T1000 (cell line): ENCODE data around the gene SMC1A.
A peak's percentile ranks its signal among the peaks of the same experiment; 100 is the strongest.
"Not testable (repeated sequence)": the region's sequence is repeated elsewhere in the genome, so short reads cannot be mapped to it uniquely, and the experiment has no call there.

Experiments used
- DNase-seq: peaks from one replicate; lab custom pipeline; 2025; ENCODE audit warnings: mixed read lengths; lab: John Stamatoyannopoulos, UW

SMC1A gene

GRCh38 chrX:53422861-53423306 is 430 bp upstream of the SMC1A start, which contains the start of gene RIBC1:
Gene RIBC1 (plus strand): TSS chrX:53422873. CDS start chrX:53426277, 3,404 bp downstream.
- no peak for DNase-seq

DNA sequence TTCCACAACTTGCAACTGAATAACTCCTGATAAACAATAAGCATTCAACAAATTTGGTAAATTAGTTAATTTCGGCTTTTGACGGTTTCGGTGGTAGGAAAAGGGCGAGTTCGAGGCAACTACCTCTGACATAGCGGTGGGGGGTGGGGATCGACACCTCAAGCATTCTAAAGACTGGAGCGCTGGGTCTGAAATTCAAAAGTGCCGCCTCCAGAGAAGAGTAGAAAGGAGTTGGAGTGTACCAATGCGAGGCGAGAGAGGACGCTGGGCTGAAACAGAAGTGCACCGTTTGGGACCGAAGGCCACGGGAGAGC is 725 bp downstream of the SMC1A start:
- no peak for DNase-seq

GRCh38 chrX:53421125-53421524 is 1.3 kb downstream of the SMC1A start:
- DNase-seq, result no peak

DNA sequence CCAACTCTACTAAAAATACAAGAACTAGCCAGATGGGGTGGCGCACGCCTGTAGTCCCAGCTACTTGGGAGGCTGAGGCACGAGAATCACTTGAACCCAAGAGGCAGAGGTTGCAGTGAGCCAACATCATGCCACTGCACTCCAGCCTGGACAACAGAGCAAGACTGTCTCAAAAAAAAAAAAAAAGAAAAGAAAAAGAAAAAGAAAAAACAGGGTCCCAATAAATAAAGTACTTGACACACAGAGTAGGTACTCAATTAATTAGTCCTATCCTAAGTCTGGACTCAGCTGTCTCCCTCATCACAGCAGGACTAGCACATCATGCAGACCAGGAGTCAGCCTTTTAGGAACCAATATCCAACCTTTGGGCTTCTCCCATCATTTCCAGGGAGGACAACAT is 2.1 kb downstream of the SMC1A start:
- DNase-seq, result not testable (repeated sequence)

DNA sequence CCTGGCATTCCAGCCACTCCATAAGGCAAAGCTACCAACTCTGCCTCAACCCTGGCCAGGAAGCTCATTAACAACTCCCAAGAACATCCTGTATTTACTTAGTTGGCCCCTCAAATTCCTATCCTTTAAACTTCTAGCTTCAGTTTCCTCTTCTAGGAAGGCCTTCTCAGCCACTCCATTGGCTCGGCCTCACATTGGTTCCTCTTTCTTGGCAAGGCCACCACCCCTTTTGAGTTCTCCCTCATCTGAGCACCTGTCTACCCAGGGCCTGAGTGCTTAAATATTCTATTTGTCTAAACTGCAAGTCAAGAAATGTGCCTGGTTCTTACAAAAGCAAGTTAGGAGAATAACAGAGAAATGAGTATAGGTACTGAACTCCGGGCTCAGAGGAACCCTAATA is 10.0 kb downstream of the SMC1A start:
- no peak for DNase-seq

GRCh38 chrX:53403535-53403934 is 18.9 kb downstream of the SMC1A start:
- DNase-seq, result no peak

DNA sequence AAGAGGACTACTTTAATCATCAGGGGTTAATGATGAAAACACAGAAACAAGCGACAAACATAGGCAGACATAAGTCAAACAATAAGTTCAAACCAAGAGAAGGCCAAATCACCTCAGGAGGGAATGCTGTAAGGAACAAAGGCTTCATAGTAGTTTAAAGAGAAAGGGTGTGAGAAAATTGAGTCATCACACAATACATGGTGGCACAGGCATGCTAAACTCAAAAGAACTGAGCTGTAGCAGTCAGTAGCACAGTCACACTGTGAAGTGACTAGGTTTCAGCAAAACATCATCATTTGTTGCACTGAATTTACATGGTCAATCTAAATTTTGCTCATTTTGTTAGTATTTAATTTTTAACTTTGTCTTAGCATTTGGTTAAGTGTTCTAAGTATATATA is 24.2 kb downstream of the SMC1A start:
- no peak for DNase-seq

GRCh38 chrX:53395605-53396298 is 26.7 kb downstream of the SMC1A start:
- DNase-seq, result no peak

GRCh38 chrX:53383376-53384076 is 38.9 kb downstream of the SMC1A start:
- DNase-seq, result no peak

DNA sequence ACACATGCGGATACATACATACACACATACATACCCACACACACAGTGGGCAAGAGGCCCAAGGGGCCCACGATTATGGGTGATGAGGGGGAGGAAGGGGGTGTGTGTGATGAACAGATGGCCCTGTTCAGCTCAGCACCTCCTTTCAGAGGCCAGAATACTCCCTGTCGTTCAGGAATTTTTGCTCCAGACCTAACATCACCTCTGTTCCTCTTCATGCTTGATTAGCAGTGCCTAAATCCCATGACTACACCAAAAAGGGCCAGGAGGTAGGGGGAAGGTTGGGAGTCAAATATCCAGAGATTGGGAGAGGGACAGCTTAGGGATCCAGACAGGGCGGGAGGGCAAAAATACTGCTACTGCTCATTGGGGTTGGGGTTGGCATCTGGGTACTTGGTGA is 42.7 kb downstream of the SMC1A start:
- DNase-seq, result no peak

DNA sequence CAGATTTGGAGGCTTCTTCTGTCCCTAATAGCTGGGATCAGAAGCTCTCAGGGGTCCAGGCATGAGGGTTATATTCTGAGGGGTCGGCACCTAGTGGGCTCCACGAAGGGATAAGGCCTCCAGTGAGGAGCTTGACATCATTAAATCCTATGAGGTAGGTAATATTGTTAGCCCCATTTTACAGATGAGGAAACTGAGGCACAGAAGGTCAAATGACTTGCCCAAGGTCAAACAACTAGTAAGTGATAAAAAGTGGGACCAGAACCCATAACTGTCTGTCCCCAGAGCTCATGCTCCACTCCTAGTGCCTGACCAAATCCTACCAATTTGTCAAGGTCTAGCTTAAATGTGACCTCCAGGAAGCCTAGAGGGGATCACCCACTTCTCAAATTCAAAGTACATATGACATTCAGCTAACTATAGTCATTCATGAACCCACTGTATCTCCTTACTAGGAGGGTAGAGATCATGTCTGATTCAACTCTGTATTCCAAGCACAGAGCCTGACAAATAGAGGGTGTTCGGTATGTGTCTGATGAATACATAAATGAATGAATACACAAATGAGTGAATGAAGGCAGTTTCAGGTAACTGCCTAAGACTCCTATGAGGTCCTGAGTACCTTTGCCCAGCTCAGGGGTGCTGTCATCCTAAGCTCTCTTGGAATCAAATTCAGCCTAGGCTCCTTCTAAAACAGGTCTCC is 43.3 kb downstream of the SMC1A start:
- no peak for DNase-seq

GRCh38 chrX:53377464-53377863 is 45.0 kb downstream of the SMC1A start:
- DNase-seq, result no peak

DNA sequence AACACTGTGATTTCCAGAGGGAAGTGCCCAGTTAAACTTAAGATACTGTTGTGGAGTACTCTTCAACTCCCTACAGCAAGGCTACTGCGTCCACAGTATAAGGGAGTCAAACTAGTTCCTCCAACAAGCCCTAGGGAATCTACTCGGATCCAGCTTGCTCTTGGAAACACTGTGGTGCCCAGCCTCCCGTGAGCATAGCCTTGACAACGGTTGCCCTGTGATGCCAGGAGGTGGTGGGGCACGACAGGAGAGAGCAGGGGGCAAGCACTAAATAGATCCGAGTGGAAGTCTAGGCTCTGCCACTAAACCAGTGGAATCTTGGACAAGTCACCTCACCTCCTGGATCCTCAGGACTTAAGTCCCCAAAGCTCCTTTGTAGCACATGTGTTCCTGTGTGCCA is 45.6 kb downstream of the SMC1A start:
- no peak for DNase-seq

DNA sequence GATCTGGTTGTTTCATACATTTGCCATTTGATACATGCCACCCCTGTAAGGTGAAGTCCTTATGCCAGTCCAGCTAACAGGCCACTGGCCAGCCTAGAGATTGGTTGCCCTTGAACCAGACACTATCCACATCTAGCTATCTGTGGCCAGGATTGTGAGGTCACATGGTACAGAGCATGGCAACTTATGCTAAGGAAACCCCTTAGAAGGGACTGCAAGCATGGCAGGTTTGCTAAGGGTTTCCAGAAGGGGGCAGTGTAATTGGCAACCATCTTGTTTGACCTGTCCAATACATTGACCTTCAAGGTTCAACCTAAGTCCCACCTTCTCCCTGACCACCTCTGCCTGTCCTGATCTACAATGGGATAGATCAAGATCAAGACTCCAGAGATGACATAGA is 47.5 kb downstream of the SMC1A start:
- no peak for DNase-seq

GRCh38 chrX:53374222-53374820 is 48.1 kb downstream of the SMC1A start:
- DNase-seq, result no peak

GRCh38 chrX:53373307-53373706 is 49.1 kb downstream of the SMC1A start:
- DNase-seq, result no peak

DNA sequence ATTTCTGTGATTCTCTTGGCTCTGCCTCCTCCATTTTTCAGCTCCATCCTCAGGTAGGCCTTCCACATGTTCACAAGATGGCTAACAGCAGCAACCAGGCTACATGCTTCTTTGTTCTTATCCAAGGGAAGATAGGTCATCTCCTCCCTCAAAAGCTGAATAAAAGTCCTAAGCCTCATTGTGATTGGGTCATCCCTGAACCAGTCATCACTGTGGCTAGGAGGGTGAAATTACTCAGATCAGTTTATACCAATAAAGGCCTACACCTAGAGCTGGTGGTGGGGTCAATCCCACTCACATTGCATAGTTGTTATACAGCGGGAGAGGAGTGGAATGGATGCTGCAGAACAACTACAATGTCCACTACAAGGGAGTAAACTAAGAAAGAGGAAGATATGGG is 56.0 kb downstream of the SMC1A start:
- not testable (repeated sequence) for DNase-seq

DNA sequence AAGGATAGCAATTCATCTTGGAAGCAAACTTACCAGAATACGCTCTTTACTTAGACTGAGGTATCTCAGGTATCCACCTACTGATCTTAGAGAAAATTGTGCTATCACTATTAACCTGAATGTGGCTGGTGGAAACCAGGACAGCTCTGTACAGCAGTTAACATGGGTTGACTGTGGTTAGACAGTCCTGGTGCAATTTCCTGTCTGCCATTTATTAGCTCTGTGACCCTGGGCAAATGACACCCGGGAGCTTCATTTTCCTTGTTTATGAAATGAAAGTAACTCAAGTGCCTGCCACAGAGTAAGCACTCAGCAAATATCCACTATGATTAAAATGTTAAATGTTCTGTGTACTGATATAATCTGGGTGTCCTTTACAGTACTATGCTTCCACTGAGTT is 60.0 kb downstream of the SMC1A start:
- DNase-seq, result no peak

- no peak for DNase-seq
Observed at GRCh38 chrX:53357799-53358530, 64.5 kb downstream of the SMC1A start.

GRCh38 chrX:53356186-53356585 is 66.3 kb downstream of the SMC1A start:
- peak; percentile 13 for DNase-seq

GRCh38 chrX:53354669-53355068 is 67.8 kb downstream of the SMC1A start:
- no peak for DNase-seq

DNA sequence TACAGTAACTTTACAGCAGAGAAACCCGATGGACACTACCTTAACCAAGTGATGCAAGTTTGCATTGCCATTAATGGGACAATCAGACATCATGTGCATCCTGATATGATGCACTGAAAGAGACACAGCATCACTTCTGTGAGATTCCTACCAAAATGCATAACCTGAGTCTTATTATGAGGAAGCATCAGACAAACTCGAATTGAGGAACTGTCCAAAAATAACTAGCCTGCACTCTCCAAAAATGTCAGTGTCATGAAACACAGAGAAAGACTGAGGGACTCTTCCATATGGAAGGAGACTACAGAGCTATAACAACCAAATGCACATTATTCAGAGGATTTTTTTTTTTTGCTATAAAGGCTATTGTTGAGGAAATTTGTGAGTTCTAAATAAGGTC is 74.5 kb downstream of the SMC1A start:
- DNase-seq, result no peak
